Amniotic stem cell (primary cell): ENCODE data around the gene LAMTOR4.

Experiments used
- DNase-seq: peaks from one replicate; lab custom pipeline; 2025; lab: John Stamatoyannopoulos, UW

Gene LAMTOR4

GRCh38 chr7:100153708-100154535 lies 5.2 kb downstream of the LAMTOR4 start:
- no peak for DNase-seq

GRCh38 chr7:100154651-100155491 lies 6.2 kb downstream of the LAMTOR4 start:
- no peak for DNase-seq

GRCh38 chr7:100155553-100156317 lies 7.0 kb downstream of the LAMTOR4 start:
- no peak for DNase-seq

GRCh38 chr7:100156331-100157068 lies 7.8 kb downstream of the LAMTOR4 start:
- no peak for DNase-seq

- no peak for DNase-seq
These were observed 8.3 kb downstream of the LAMTOR4 start for GRCh38 chr7:100157069-100157333.

- DNase-seq = no peak
These were observed 8.9 kb downstream of the LAMTOR4 start for GRCh38 chr7:100157334-100158228.

GRCh38 chr7:100158229-100159098 lies 9.7 kb downstream of the LAMTOR4 start, which contains the start of gene TRAPPC14:
TRAPPC14 (minus strand) TSS chr7:100158723; CDS start chr7:100158499, 224 bp downstream.
- DNase-seq = peak; percentile 53

- DNase-seq = no peak
These were observed 10.4 kb downstream of the LAMTOR4 start for GRCh38 chr7:100159099-100159623.

- no peak for DNase-seq
These were observed 11.3 kb downstream of the LAMTOR4 start for GRCh38 chr7:100160067-100160466.

GRCh38 chr7:100163006-100163531 lies 14.4 kb downstream of the LAMTOR4 start:
- DNase-seq = no peak

- DNase-seq = no peak
These were observed 15.2 kb downstream of the LAMTOR4 start for GRCh38 chr7:100163871-100164270.

GRCh38 chr7:100166317-100166940 lies 17.7 kb downstream of the LAMTOR4 start:
- DNase-seq = no peak

- no peak for DNase-seq
These were observed 18.5 kb downstream of the LAMTOR4 start for GRCh38 chr7:100166970-100167911.

- DNase-seq = no peak
These were observed 19.2 kb downstream of the LAMTOR4 start for GRCh38 chr7:100167912-100168323.

- DNase-seq = no peak
These were observed 20.6 kb downstream of the LAMTOR4 start for GRCh38 chr7:100169147-100169850.

- no peak for DNase-seq
These were observed 21.6 kb downstream of the LAMTOR4 start for GRCh38 chr7:100170101-100170897.
